B cell (primary cell): Measurements from ENCODE around the gene SLC43A1. TPM values are rescaled to one million over a fixed set of nuclear protein-coding genes. Genes with fewer than 3 reads are reported as not detected.

ENCODE experiments used
- ATAC-seq: fragments of 200-7000 bp; cut with Tn5 transposase; one replicate; pipeline ENCODE4 v1.10.0; 2021; ENCODE audit warnings: low read depth, mild to moderate bottlenecking, moderate number of reproducible peaks, moderate library complexity
- CTCF ChIA-PET: fragments of 350-600 bp; sonication (Branson Sonifier 250); formaldehyde crosslinking; loops from one replicate; lab custom pipeline; 2021; ENCODE audit warnings: antibody characterized with exemption, inconsistent platforms; lab: Charles Lee
- POLR2A ChIA-PET: fragments of 350-600 bp; sonication (Branson Sonifier 250); formaldehyde crosslinking; loops from one replicate; lab custom pipeline; 2021; ENCODE audit warnings: antibody characterized with exemption; lab: Charles Lee
- DNase-seq: peaks from one replicate; pipeline ENCODE4 v3.0.0; 2013
- H2AFZ ChIP-seq: 2 replicates; pipeline ENCODE4 v1.6.1; 2012; ENCODE audit warnings: mild to moderate bottlenecking, low read depth, low read length; ENCODE audit not compliant: insufficient read depth, poor library complexity, severe bottlenecking
- H3K27ac ChIP-seq, 2 donors: 1 replicate in 1 of 2; 2 replicates in 1 of 2; pipeline ENCODE4 v1.5.1; 2012 to 2013; ENCODE audit warnings: low read length in 2 of 2, mild to moderate bottlenecking in 2 of 2, moderate library complexity in 1 of 2
- H3K27me3 ChIP-seq, 4 experiments: fragments of 200-600 bp in 1 of 4; sonication (generic) in 1 of 4; replicated peaks in 1 of 4; 1 replicate in 2 of 4; 2 replicates in 2 of 4; pipeline versions ENCODE4 v1.6.1 to v1.7.0; 2013 to 2016; ENCODE audit warnings: low read length in 3 of 4, mild to moderate bottlenecking in 2 of 4, mixed read lengths in 1 of 4, moderate library complexity in 1 of 4; ENCODE audit not compliant: insufficient read depth in 4 of 4, control insufficient read depth in 3 of 4; ENCODE audit errors: control extremely low read depth in 1 of 4
- H3K36me3 ChIP-seq, 2 experiments: replicated peaks in 1 of 2; 1 replicate in 1 of 2; 2 replicates in 1 of 2; pipeline versions ENCODE4 v1.6.1 to v1.7.1; 2013; ENCODE audit warnings: low read length in 1 of 2; ENCODE audit not compliant: insufficient read depth in 2 of 2, control insufficient read depth in 1 of 2; ENCODE audit errors: control extremely low read depth in 1 of 2, extremely low read depth in 1 of 2
- H3K4me1 ChIP-seq, 2 donors: fragments of 200-600 bp in 1 of 2; sonication (generic) in 1 of 2; 1 replicate in 1 of 2; 2 replicates in 1 of 2; pipeline versions ENCODE4 v1.5.1 to v1.6.1; 2013 to 2017; ENCODE audit warnings: low read length in 2 of 2; ENCODE audit not compliant: control insufficient read depth in 2 of 2, insufficient read depth in 2 of 2
- H3K4me2 ChIP-seq: replicated peaks from 2 replicates; pipeline ENCODE3; 2012; ENCODE audit warnings: mild to moderate bottlenecking, low read depth, low read length; ENCODE audit not compliant: poor library complexity, severe bottlenecking
- H3K4me3 ChIP-seq, 5 experiments: fragments of 200-600 bp in 1 of 5; sonication (generic) in 1 of 5; 1 replicate in 3 of 5; 2 replicates in 2 of 5; pipeline versions ENCODE4 v1.5.1 to v1.7.0; 2011 to 2016; ENCODE audit warnings: low read length in 4 of 5, mild to moderate bottlenecking in 4 of 5, low read depth in 2 of 5, control low read depth in 1 of 5, moderate library complexity in 1 of 5; ENCODE audit not compliant: insufficient read depth in 1 of 5; ENCODE audit errors: control extremely low read depth in 1 of 5, extremely low read depth in 1 of 5
- H3K79me2 ChIP-seq: fragments of 200-600 bp; sonication (generic); one replicate; pipeline ENCODE4 v1.6.0; 2016; ENCODE audit warnings: low read length; ENCODE audit not compliant: control insufficient read depth, insufficient read depth
- H3K9ac ChIP-seq: fragments of 200-600 bp; sonication (generic); 2 replicates; pipeline ENCODE4 v1.6.1; 2017; ENCODE audit warnings: mild to moderate bottlenecking, low read length, moderate library complexity
- H3K9me3 ChIP-seq, 3 donors: one replicate each; pipeline versions ENCODE4 v1.6.1 to v1.7.1; 2013; ENCODE audit warnings: low read length in 2 of 3; ENCODE audit not compliant: control insufficient read depth in 2 of 3, insufficient read depth in 1 of 3; ENCODE audit errors: control extremely low read depth in 1 of 3
- H4K20me1 ChIP-seq: 2 replicates; pipeline ENCODE4 v1.6.0; 2012; ENCODE audit warnings: mild to moderate bottlenecking, low read length; ENCODE audit not compliant: insufficient read depth, control insufficient read depth, poor library complexity, severe bottlenecking
- H3K27ac Mint-ChIP-seq: one replicate; pipeline ENCODE4 v1.8.0; 2021; ENCODE audit warnings: mixed read lengths
- H3K27me3 Mint-ChIP-seq: one replicate; pipeline ENCODE4 v1.8.0; 2021; ENCODE audit warnings: mixed read lengths
- H3K4me1 Mint-ChIP-seq: one replicate; pipeline ENCODE4 v1.8.0; 2021; ENCODE audit warnings: mixed read lengths
- H3K4me3 Mint-ChIP-seq: one replicate; pipeline ENCODE4 v1.8.0; 2021; ENCODE audit warnings: mixed read lengths
- H3K9me3 Mint-ChIP-seq: one replicate; pipeline ENCODE4 v1.8.0; 2022; ENCODE audit warnings: mixed read lengths; ENCODE audit not compliant: insufficient read depth
- CTCF ChIP-seq: fragments of 200-600 bp; IDR thresholded peaks from one replicate; pipeline ENCODE4 v1.8.0; 2022; ENCODE audit warnings: antibody characterized with exemption, mild to moderate bottlenecking
- EZH2 ChIP-seq: IDR thresholded peaks from 2 replicates; pipeline ENCODE4 v1.6.1; 2012; ENCODE audit warnings: borderline replicate concordance, low read depth, mild to moderate bottlenecking, moderate library complexity, low read length; ENCODE audit not compliant: insufficient read depth, poor library complexity, severe bottlenecking
- WGBS: methylation state at CpG from one replicate; pipeline ENCODE4 v1.1.5; 2013; ENCODE audit warnings: missing lambda C conversion rate; ENCODE audit not compliant: insufficient coverage; 5-methylcytosine and 5-hydroxymethylcytosine counted together
- intact Hi-C: fragments of 100-400 bp; cut with micrococcal nuclease; formaldehyde crosslinking; loops from one replicate; pipeline ENCODE4 v1.10.0; 2022
- polyA plus RNA-seq: library from polyadenylated mRNA; depleted of rRNA; stranded (reverse); fragments of >200 nt; gene quantifications from 2 replicates; pipeline ENCODE4 v1.2.3, GENCODE V29; 2012
- total RNA-seq, 2 donors: library from RNA; stranded (reverse); fragments of 120-200 nt in 1 of 2; gene quantifications; 1 replicate in 1 of 2; 2 replicates in 1 of 2; pipeline versions ENCODE4 v1.2.3 to v1.2.4, GENCODE V29; 2013 to 2022

SLC43A1 gene
- total and polyA plus RNA-seq, 2 donors (not counting 1 experiment from before 2014, with no cell fraction given) = 3.7 to 6.4 TPM

GRCh38 chr11:57547854-57548377, 32.4 kb upstream of the SLC43A1 start:
- Mint-ChIP-seq H3K4me1 (peaks cover 15% of the 10 kb centered on the region), H3K27me3 (no peaks in the 10 kb centered on the region), H3K27ac (peak overlapping the region; percentile 89), H3K9me3 (no peaks in the 10 kb centered on the region), H3K4me3 (no peak overlapping the region)
- no peak for TF ChIP-seq EZH2
- TF ChIP-seq CTCF = no peak
- no peaks in the 10 kb centered on the region for H3K9me3 ChIP-seq
- peak overlapping the region; percentile 62 to 83 for H3K27ac ChIP-seq
- H3K27me3 ChIP-seq = no peaks in the 10 kb centered on the region
- CTCF ChIA-PET = interaction anchor here (0.7 to 2.5 kb wide), 8 partner anchors 16 to 212 kb away, joined by 3 to 16 read pairs (median 6); partner anchors contain the start of genes SSRP1 and UBE2L6
- peak overlapping the region; percentile 56 for H3K4me2 ChIP-seq
- WGBS = 25% methylated on average over 4 of the region's 6 CpGs
- H3K79me2 ChIP-seq = no peaks in the 10 kb centered on the region
- POLR2A ChIA-PET = interaction anchor here (1.0 to 1.5 kb wide), 2 partner anchors 15 to 20 kb away, joined by 5 to 6 read pairs; partner anchors contain the start of gene UBE2L6
- DNase-seq (peak; percentile 68), ATAC-seq (peak; percentile 97)
- peaks cover 11 to 16% of the 10 kb centered on the region in 2 donors for H3K4me1 ChIP-seq
- peak overlapping the region; percentile 27 for H2AFZ ChIP-seq
- H4K20me1 ChIP-seq = no peaks in the 10 kb centered on the region
- intact Hi-C loops = loop anchor here (1.0 kb wide), 1 partner anchor 18 kb away; no protein-coding TSS in a partner anchor
- H3K4me3 ChIP-seq = no peak overlapping the region
- H3K9ac ChIP-seq = peak overlapping the region; percentile 13
- peaks cover 0 to 34% of the 10 kb centered on the region in 2 experiments for H3K36me3 ChIP-seq

DNA sequence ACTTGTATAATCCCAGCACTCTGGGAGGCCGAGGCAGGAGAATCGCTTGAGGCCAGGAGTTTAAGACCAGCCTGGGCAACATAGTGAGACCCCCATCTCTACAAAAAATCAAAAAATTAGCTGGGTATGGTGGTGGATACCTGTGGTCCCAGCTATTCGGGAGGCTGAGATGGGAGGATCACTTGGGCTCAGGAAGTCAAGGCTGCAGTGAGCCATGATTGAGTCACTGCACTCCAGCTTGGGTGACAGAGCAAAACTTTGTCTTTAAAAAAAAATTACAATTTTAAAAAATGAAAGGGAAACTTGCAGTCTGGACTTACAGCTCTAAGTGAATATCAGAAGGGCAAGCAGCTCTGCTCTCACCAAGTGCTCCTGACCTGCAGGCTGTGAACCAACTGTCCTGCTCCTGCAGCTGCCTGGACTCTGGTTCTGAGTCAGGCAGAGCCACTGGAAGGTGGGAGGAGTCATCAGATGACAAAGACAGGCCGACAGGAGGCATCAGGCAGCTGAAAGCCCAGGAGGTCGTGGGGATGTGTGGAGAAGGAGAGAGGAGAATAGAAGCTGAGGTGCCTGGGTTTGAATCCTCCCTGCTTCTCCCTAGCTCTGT, 31.5 kb upstream of the SLC43A1 start:
- Histone ChIP-seq H3K79me2 (no peaks in the 10 kb centered on the region), H3K27me3 (no peaks in the 10 kb centered on the region), H3K27ac (peak overlapping the region; percentile 62 to 83), H3K9me3 (no peaks in the 10 kb centered on the region), H4K20me1 (no peaks in the 10 kb centered on the region), H3K4me3 (no peak overlapping the region), H3K9ac (no peak overlapping the region), H2AFZ (no peak overlapping the region), H3K4me1 (peaks cover 11 to 16% of the 10 kb centered on the region in 2 donors), H3K4me2 (peak overlapping the region; percentile 56), H3K36me3 (peaks cover 0 to 25% of the 10 kb centered on the region in 2 experiments)
- intact Hi-C loops = no loop called here
- H3K27ac Mint-ChIP-seq = peak overlapping the region; percentile 89
- H3K4me3 Mint-ChIP-seq = no peak overlapping the region
- no CpG with 5 or more reads among the region's 5 CpGs for WGBS
- ATAC-seq = no peak
- H3K27me3 Mint-ChIP-seq = no peaks in the 10 kb centered on the region
- H3K4me1 Mint-ChIP-seq = peaks cover 15% of the 10 kb centered on the region
- TF ChIP-seq EZH2 (no peak), CTCF (no peak)
- ChIA-PET POLR2A (interaction anchor here (0.5 to 1.5 kb wide), 3 partner anchors 14 to 26 kb away, joined by 5 to 6 read pairs (median 5); partner anchors contain the start of gene UBE2L6), CTCF (interaction anchor here (0.7 to 2.5 kb wide), 8 partner anchors 15 to 254 kb away, joined by 3 to 16 read pairs (median 6); partner anchors contain the start of gene UBE2L6)
- H3K9me3 Mint-ChIP-seq = no peaks in the 10 kb centered on the region
- no peak for DNase-seq
